ENCODE results near the gene TP53INP2.

The TP53INP2 gene

GRCh38 chr20:34693414-34693813 is 10.7 kb upstream of the TP53INP2 start:
- no peak overlapping the region for H3K4me3 ChIP-seq (replicated peaks in 1 of 2; ENCODE audit: low read depth in 2 of 2, low read length in 2 of 2)
- TF ChIP-seq, protein P1, sequence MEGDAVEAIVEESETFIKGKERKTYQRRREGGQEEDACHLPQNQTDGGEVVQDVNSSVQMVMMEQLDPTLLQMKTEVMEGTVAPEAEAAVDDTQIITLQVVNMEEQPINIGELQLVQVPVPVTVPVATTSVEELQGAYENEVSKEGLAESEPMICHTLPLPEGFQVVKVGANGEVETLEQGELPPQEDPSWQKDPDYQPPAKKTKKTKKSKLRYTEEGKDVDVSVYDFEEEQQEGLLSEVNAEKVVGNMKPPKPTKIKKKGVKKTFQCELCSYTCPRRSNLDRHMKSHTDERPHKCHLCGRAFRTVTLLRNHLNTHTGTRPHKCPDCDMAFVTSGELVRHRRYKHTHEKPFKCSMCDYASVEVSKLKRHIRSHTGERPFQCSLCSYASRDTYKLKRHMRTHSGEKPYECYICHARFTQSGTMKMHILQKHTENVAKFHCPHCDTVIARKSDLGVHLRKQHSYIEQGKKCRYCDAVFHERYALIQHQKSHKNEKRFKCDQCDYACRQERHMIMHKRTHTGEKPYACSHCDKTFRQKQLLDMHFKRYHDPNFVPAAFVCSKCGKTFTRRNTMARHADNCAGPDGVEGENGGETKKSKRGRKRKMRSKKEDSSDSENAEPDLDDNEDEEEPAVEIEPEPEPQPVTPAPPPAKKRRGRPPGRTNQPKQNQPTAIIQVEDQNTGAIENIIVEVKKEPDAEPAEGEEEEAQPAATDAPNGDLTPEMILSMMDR (IDR thresholded peaks at IDR 0.05; ENCODE audit: low read depth, low read length), result no peak
- DNase-seq (ENCODE audit: low read depth in 2 of 2), result no peak

GRCh38 chr20:34701405-34702085 is 2.6 kb upstream of the TP53INP2 start:
- TF ChIP-seq, protein P1 (IDR thresholded peaks at IDR 0.05; ENCODE audit: low read depth, low read length), result no peak
- H3K4me3 ChIP-seq (replicated peaks in 1 of 2; ENCODE audit: low read depth in 2 of 2, low read length in 2 of 2), result no peak overlapping the region
- DNase-seq (ENCODE audit: low read depth in 2 of 2), result no peak

DNA sequence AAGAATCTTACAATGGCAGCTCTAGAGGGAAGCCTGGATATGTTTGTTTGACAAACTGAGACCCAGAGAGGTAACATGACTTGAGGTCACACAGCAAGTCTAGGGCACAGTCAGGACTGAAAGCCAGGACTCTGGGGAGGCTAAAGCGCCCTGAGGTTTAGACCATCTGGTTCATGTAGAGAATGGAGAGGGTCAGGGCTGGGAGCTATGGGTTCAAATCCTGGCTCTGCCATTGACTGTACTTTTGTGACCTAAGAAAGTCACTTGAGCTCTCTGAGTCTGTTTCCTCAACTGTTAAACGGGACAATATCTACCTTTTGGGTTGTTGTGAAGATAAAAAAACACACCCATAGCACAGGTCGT is 1.1 kb upstream of the TP53INP2 start:
- no peak overlapping the region for H3K4me3 ChIP-seq (replicated peaks in 1 of 2; ENCODE audit: low read depth in 2 of 2, low read length in 2 of 2)
- DNase-seq (ENCODE audit: low read depth in 2 of 2), result no peak
- TF ChIP-seq, protein P1 (IDR thresholded peaks at IDR 0.05; ENCODE audit: low read depth, low read length), result no peak

DNA sequence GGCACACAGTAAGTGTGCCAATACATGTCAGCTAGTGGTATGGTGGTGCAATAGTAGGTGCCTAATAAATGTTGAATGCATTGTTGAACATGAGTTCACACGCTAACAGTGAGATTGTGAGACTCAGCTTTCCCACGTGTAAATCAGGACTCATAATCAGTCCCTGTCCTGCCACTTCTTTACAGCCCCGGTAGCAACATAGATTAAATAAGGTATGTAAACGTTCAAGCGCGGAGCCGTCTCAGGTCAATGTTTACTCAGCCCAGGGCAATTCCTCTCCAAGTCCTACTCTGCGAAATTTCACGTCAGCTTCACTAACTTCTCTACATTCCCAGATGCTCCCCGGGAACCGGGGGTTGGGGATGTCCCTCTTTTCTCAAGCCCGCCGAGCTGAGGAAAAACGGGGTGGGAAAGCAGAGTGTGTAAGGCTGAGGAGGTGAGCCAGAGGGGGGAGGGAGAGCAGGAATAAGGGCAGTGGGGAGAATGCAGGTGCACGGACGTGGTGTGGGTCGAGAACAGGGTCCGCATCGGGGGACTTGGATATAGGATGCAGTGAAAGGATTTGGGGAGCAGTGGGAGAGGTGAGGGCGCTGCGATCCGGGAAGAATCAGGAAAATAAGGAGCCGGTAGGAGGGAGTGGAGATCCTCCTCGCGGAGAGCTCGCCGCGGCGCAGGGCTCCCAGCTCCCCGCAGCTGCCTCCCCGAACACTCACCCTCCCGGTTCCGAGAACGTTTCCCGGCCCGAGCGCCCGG is 544 bp upstream of the TP53INP2 start:
- peak overlapping the region; percentile 79 to 86 for H3K4me3 ChIP-seq (replicated peaks in 1 of 2; ENCODE audit: low read depth in 2 of 2, low read length in 2 of 2)
- peak; percentile 36 to 44 for DNase-seq (ENCODE audit: low read depth in 2 of 2)

DNA sequence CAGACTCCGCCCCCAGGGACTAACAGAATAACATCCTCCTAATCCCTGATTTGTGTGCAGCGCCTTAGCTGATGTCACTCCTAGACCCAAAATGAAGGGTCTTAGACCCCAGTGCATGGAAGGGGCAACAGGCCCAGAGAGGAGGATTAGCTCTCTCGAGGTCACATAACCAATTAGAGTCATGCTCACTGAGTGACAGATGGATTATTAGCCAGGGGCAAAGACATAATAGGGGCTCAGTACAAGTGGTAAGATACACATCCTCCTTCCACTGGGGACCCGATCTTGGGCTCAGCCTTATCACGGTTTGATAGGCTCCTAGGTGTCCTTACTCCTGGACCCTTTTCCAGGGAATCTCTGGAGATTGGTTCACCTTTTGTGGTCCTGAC is 858 bp downstream of the TP53INP2 start:
- DNase-seq (ENCODE audit: low read depth in 2 of 2), result no peak
- TF ChIP-seq, protein P1 (IDR thresholded peaks at IDR 0.05; ENCODE audit: low read depth, low read length), result no peak
- H3K4me3 ChIP-seq (replicated peaks in 1 of 2; ENCODE audit: low read depth in 2 of 2, low read length in 2 of 2), result peak overlapping the region; percentile 79 to 86

More for the DNA sequence above, 544 bp upstream of the TP53INP2 start:
- TF ChIP-seq, protein P1 (IDR thresholded peaks at IDR 0.05; ENCODE audit: low read depth, low read length), result no peak

- peak; percentile 46 to 52 for DNase-seq (ENCODE audit: low read depth in 2 of 2)
- TF ChIP-seq, protein P1 (IDR thresholded peaks at IDR 0.05; ENCODE audit: low read depth, low read length), result peak; percentile 8
- peak overlapping the region; percentile 79 to 86 for H3K4me3 ChIP-seq (replicated peaks in 1 of 2; ENCODE audit: low read depth in 2 of 2, low read length in 2 of 2)
Observed at GRCh38 chr20:34705397-34706301, 1.5 kb downstream of the TP53INP2 start.

Data from cardiac fibroblast (primary cell).